IMR-90 (cell line): Measurements from ENCODE around the gene LRRC75A. TPM values are rescaled to one million over a fixed set of nuclear protein-coding genes. Genes with fewer than 3 reads are reported as not detected.
"Not testable (repeated sequence)": the region's sequence is repeated elsewhere in the genome, so short reads cannot be mapped to it uniquely, and the experiment has no call there.

Source experiments
- ATAC-seq: fragments of 200-7000 bp; cut with Tn5 transposase; 2 replicates; pipeline ENCODE4 v1.9.1; 2020; ENCODE audit warnings: low read depth, mild to moderate bottlenecking, moderate library complexity
- BruUV-seq: library from RNA; stranded (reverse); fragments of 400-500 nt; replicated peaks from 2 replicates; lab custom pipeline; 2021; lab: Mats Ljungman, UMichigan
- CTCF ChIA-PET: fragments of 300-600 bp; formaldehyde crosslinking; extraction: SDS; loops from one replicate; lab custom pipeline; 2021; ENCODE audit warnings: antibody characterized with exemption; lab: Yijun Ruan, JAX
- POLR2A ChIA-PET: fragments of 300-600 bp; sonication (Branson Sonifier 250); formaldehyde crosslinking; loops from one replicate; lab custom pipeline; 2022; ENCODE audit warnings: antibody characterized with exemption; ENCODE audit not compliant: unreplicated experiment; lab: Charles Lee
- DNase-seq: peaks from one replicate; pipeline ENCODE4 v3.0.0; 2013
- H2AFZ ChIP-seq: replicated peaks from 2 replicates; pipeline ENCODE3; 2013; ENCODE audit warnings: low read length, mild to moderate bottlenecking; ENCODE audit not compliant: poor library complexity
- H2AK5ac ChIP-seq: 2 replicates; pipeline ENCODE4 v1.6.1; 2013; ENCODE audit warnings: low read depth, low read length, inconsistent platforms
- H2AK9ac ChIP-seq: replicated peaks from 2 replicates; pipeline ENCODE3; 2013; ENCODE audit warnings: mild to moderate bottlenecking, low read depth, low read length, moderate library complexity; ENCODE audit not compliant: poor library complexity
- H2BK120ac ChIP-seq: 2 replicates; pipeline ENCODE4 v1.6.1; 2013; ENCODE audit warnings: low read depth, low read length, inconsistent platforms
- H2BK15ac ChIP-seq: 3 replicates; pipeline ENCODE4 v1.6.1; 2013; ENCODE audit warnings: low read depth, low read length, inconsistent platforms
- H2BK20ac ChIP-seq: 2 replicates; pipeline ENCODE4 v1.6.1; 2013; ENCODE audit warnings: low read depth, mild to moderate bottlenecking, inconsistent platforms, low read length, moderate library complexity
- H2BK5ac ChIP-seq: 2 replicates; pipeline ENCODE4 v1.6.1; 2013; ENCODE audit warnings: mild to moderate bottlenecking, low read depth, low read length, inconsistent platforms; ENCODE audit not compliant: poor library complexity, severe bottlenecking
- H3K14ac ChIP-seq: replicated peaks from 2 replicates; pipeline ENCODE4 v1.6.1; 2013; ENCODE audit warnings: low read depth, low read length, inconsistent platforms
- H3K18ac ChIP-seq: 2 replicates; pipeline ENCODE4 v1.6.1; 2013; ENCODE audit warnings: low read depth, low read length, control low read depth
- H3K23ac ChIP-seq: 2 replicates; pipeline ENCODE4 v1.6.1; 2013; ENCODE audit warnings: low read depth, low read length, inconsistent platforms
- H3K27ac ChIP-seq: 2 replicates; pipeline ENCODE4 v1.5.1; 2013; ENCODE audit warnings: mild to moderate bottlenecking, control low read depth, low read length; ENCODE audit not compliant: insufficient read depth
- H3K27me3 ChIP-seq: 2 replicates; pipeline ENCODE4 v1.6.1; 2013; ENCODE audit warnings: low read length; ENCODE audit not compliant: control insufficient read depth, insufficient read depth
- H3K36me3 ChIP-seq: 2 replicates; pipeline ENCODE4 v1.6.1; 2013; ENCODE audit warnings: low read length, mixed read lengths; ENCODE audit not compliant: control insufficient read depth, insufficient read depth
- H3K4ac ChIP-seq: 2 replicates; pipeline ENCODE4 v1.6.1; 2013; ENCODE audit warnings: low read depth, low read length, inconsistent platforms
- H3K4me1 ChIP-seq: 2 replicates; pipeline ENCODE4 v1.6.1; 2013; ENCODE audit warnings: low read length, mixed read lengths; ENCODE audit not compliant: control insufficient read depth, insufficient read depth
- H3K4me2 ChIP-seq: 2 replicates; pipeline ENCODE4 v1.6.1; 2013; ENCODE audit warnings: low read depth, mild to moderate bottlenecking, control low read depth, low read length, moderate library complexity
- H3K4me3 ChIP-seq: 2 replicates; pipeline ENCODE4 v1.5.1; 2013; ENCODE audit warnings: low read depth, mild to moderate bottlenecking, control low read depth, low read length, moderate library complexity; ENCODE audit not compliant: insufficient read depth
- H3K56ac ChIP-seq: 2 replicates; pipeline ENCODE4 v1.6.1; 2013; ENCODE audit warnings: low read length, inconsistent platforms; ENCODE audit not compliant: insufficient read depth; ENCODE audit errors: extremely low read depth
- H3K79me1 ChIP-seq, 2 experiments: 2 replicates each; pipeline ENCODE4 v1.6.1; 2013; ENCODE audit warnings: low read length in 2 of 2, inconsistent platforms in 1 of 2, low read depth in 1 of 2
- H3K9ac ChIP-seq: 2 replicates; pipeline ENCODE4 v1.6.1; 2013; ENCODE audit warnings: low read depth, low read length, control low read depth
- H3K9me1 ChIP-seq: 2 replicates; pipeline ENCODE4 v1.6.1; 2013; ENCODE audit warnings: low read length, inconsistent platforms; ENCODE audit not compliant: insufficient read depth
- H3K9me3 ChIP-seq: 2 replicates; pipeline ENCODE4 v1.6.1; 2013; ENCODE audit warnings: low read length; ENCODE audit not compliant: control insufficient read depth, insufficient read depth
- H4K20me1 ChIP-seq: 2 replicates; pipeline ENCODE4 v1.6.1; 2013; ENCODE audit warnings: low read length, inconsistent platforms; ENCODE audit not compliant: insufficient read depth
- H4K5ac ChIP-seq: 2 replicates; pipeline ENCODE4 v1.6.1; 2013; ENCODE audit warnings: mild to moderate bottlenecking, low read depth, low read length, control low read depth
- H4K8ac ChIP-seq, 2 experiments: 2 replicates each; pipeline ENCODE4 v1.6.1; 2013; ENCODE audit warnings: low read depth in 2 of 2, low read length in 2 of 2, control low read depth in 1 of 2, inconsistent platforms in 1 of 2
- H4K91ac ChIP-seq: 2 replicates; pipeline ENCODE4 v1.6.1; 2013; ENCODE audit warnings: low read depth, low read length, inconsistent platforms; ENCODE audit not compliant: insufficient read depth
- WGBS, 2 experiments: methylation state at CpG; one replicate each; pipeline versions ENCODE4 v1.1.5 to v1.1.7; 2013; ENCODE audit warnings: missing lambda C conversion rate in 2 of 2; ENCODE audit not compliant: insufficient read length in 1 of 2; ENCODE audit errors: extremely low coverage in 2 of 2; 5-methylcytosine and 5-hydroxymethylcytosine counted together
- dilution Hi-C: fragments of 300-500 bp; cut with HindIII; formaldehyde crosslinking; loops from one replicate; pipeline ENCODE4 v1.14.3; 2018; ENCODE audit warnings: low sequenced_read_pairs; ENCODE audit not compliant: unreplicated experiment
- in situ Hi-C: fragments of 300-500 bp; cut with MboI; formaldehyde crosslinking; loops from 3 replicates; pipeline ENCODE4 v1.14.3; 2019; ENCODE audit warnings: low sequenced_read_pairs, inconsistent platforms, mixed read lengths
- intact Hi-C: fragments of 100-400 bp; cut with micrococcal nuclease; formaldehyde crosslinking; loops from 2 replicates; pipeline ENCODE4 v1.10.0; 2022
- polyA plus RNA-seq, 3 experiments: library from polyadenylated mRNA; depleted of rRNA; stranded (reverse); fragments of >200 nt; gene quantifications; 2 replicates each; pipeline ENCODE4 v1.2.3, GENCODE V29; 2012; ENCODE audit warnings: low replicate concordance in 1 of 3
- total RNA-seq: library from RNA; depleted of rRNA; stranded (reverse); fragments of >200 nt; gene quantifications from 2 replicates; pipeline ENCODE4 v1.2.3, GENCODE V29; 2012

Gene LRRC75A
- total and polyA plus RNA-seq, 2 of the 4 experiments (the other 2 are of a cell fraction): 0.72 to 1.0 TPM

DNA sequence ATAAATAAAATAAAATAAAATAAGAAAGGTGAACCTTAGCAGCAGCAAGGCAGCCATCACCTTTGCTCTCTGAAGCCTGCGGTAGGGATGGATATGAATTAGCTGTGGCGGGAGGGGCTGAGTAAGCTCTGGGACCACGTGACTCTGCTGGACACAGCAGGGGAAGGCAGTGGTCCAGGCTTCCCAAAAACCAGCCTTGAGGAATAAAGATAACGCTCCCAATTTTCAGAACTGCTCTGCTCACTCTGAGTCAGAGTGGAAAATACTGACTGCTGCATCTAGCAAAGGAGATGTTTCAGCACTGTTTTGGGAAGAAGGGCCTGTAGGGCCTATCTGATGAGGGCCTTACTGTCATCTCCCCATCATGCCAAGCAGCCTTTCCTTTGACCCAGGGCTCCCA lies 96.1 kb downstream of the LRRC75A start:
- dilution Hi-C loops, H3K23ac ChIP-seq, H3K4me2 ChIP-seq, H2BK15ac ChIP-seq, H2BK5ac ChIP-seq, CTCF ChIA-PET, H4K91ac ChIP-seq, ATAC-seq, H3K18ac ChIP-seq, H3K4me1 ChIP-seq, in situ Hi-C loops, POLR2A ChIA-PET, H3K14ac ChIP-seq, H2AK5ac ChIP-seq, H3K4me3 ChIP-seq, intact Hi-C loops, H3K9me3 ChIP-seq, H3K56ac ChIP-seq, H4K8ac ChIP-seq, H3K4ac ChIP-seq, H4K20me1 ChIP-seq, H3K27me3 ChIP-seq, H2AFZ ChIP-seq, H4K5ac ChIP-seq, H3K36me3 ChIP-seq, H2BK20ac ChIP-seq, BruUV-seq, DNase-seq, H3K9ac ChIP-seq, H3K79me1 ChIP-seq, H2BK120ac ChIP-seq, H3K9me1 ChIP-seq, H2AK9ac ChIP-seq, H3K27ac ChIP-seq: not testable (repeated sequence)
- WGBS, 2 experiments: no CpG with 5 or more reads among the region's 4 CpGs

DNA sequence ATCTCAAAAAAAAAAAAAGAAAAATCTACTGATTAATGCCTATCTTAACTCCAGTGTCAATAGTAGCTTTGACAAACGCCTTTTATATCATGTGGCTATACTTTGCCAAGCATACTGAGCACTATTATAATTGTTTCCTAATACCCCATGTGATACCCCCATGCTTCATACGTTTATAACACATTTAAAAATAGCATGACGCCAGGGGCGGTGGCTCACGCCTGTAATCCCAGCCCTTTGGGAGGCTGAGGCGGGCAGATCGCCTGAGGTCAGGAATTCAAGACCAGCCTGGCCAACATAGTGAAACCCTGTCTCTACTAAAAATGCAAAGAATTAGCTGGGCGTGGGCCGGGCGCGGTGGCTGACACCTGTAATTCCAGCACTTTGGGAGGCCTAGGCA lies 99.5 kb downstream of the LRRC75A start:
- CTCF ChIA-PET, H2AFZ ChIP-seq: not testable (repeated sequence)

More for the DNA sequence above, 99.5 kb downstream of the LRRC75A start:
- H3K56ac ChIP-seq, intact Hi-C loops, H2AK9ac ChIP-seq, H4K20me1 ChIP-seq, in situ Hi-C loops, H3K27me3 ChIP-seq, H3K4me3 ChIP-seq, H2AK5ac ChIP-seq, H4K5ac ChIP-seq, H4K91ac ChIP-seq, H3K79me1 ChIP-seq, H3K4ac ChIP-seq, BruUV-seq, H3K4me1 ChIP-seq, ATAC-seq, H3K18ac ChIP-seq, H2BK120ac ChIP-seq, H3K23ac ChIP-seq, H3K9ac ChIP-seq, H3K27ac ChIP-seq, H2BK15ac ChIP-seq, H3K9me3 ChIP-seq, H2BK5ac ChIP-seq, H4K8ac ChIP-seq, H3K4me2 ChIP-seq, H3K14ac ChIP-seq, H3K36me3 ChIP-seq, H3K9me1 ChIP-seq, POLR2A ChIA-PET, dilution Hi-C loops, H2BK20ac ChIP-seq, DNase-seq: not testable (repeated sequence)
- WGBS, 2 experiments: 100% methylated on average over 4 of the region's 11 CpGs; no CpG with 5 or more reads in 1 of the 2 experiments
